Measurements from ENCODE around the gene TLN1. TPM values are rescaled to one million over a fixed set of nuclear protein-coding genes. Genes with fewer than 3 reads are reported as not detected.

TLN1 gene
- total and polyA plus RNA-seq, 10 donors, result 79.9 to 881 (median 469) TPM

GRCh38 chr9:35712762-35713400 lies 19.1 kb downstream of the TLN1 start:
- no peaks in the 10 kb centered on the region for H3K9me3 ChIP-seq
- WGBS, 5 donors, result 88 to 94% (median 91%) methylated on average over 11 of the region's 11 CpGs
- H3K36me3 ChIP-seq, result peaks cover 22 to 100% (median 100%) of the 10 kb centered on the region in 6 donors
- intact Hi-C loops (cut with DNase I; ENCODE audit: low total_unique reads), result no loop called here
- peaks cover 0 to 6% (median 0%) of the 10 kb centered on the region in 6 donors for H3K4me1 ChIP-seq
- H3K27ac ChIP-seq, result peak overlapping the region in 1 of 8 donors; percentile 24
- TF ChIP-seq POLR2A (IDR thresholded peaks at IDR 0.05), result no peak
- TF ChIP-seq POLR2AphosphoS5 (IDR thresholded peaks at IDR 0.05), result peak in 2 of 3 donors; percentile 6 to 54
- TF ChIP-seq CTCF (IDR thresholded peaks at IDR 0.05 in 8 of 11, conservative IDR thresholded peaks at IDR 0.05 in 3 of 11), result no peak
- H3K4me3 ChIP-seq, result no peak overlapping the region
- no peaks in the 10 kb centered on the region for H3K27me3 ChIP-seq (replicated peaks in 1 of 7)
- DNase-seq, result no peak

- peaks cover 0 to 6% (median 0%) of the 10 kb centered on the region in 6 donors for H3K4me1 ChIP-seq
- H3K36me3 ChIP-seq, result peaks cover 27 to 100% (median 100%) of the 10 kb centered on the region in 6 donors
- DNase-seq, result no peak
- TF ChIP-seq POLR2AphosphoS5 (IDR thresholded peaks at IDR 0.05) (peak in 1 of 3 donors; percentile 24), POLR2A (IDR thresholded peaks at IDR 0.05) (no peak)
- intact Hi-C loops (cut with DNase I; ENCODE audit: low total_unique reads), result no loop called here
- 82 to 93% (median 86%) methylated on average over 21 of the region's 21 CpGs for WGBS, 5 donors
- H3K27me3 ChIP-seq (replicated peaks in 1 of 7), result no peaks in the 10 kb centered on the region
- no peak overlapping the region for H3K4me3 ChIP-seq
- H3K9me3 ChIP-seq, result no peaks in the 10 kb centered on the region
- H3K27ac ChIP-seq, result peak overlapping the region in 1 of 8 donors; percentile 23
Measured at GRCh38 chr9:35711501-35712428, 20.2 kb downstream of the TLN1 start.

- Histone ChIP-seq H3K4me1 (peaks cover 0 to 9% (median 0%) of the 10 kb centered on the region in 6 donors), H3K4me3 (no peak overlapping the region), H3K9me3 (no peaks in the 10 kb centered on the region), H3K27ac (no peak overlapping the region), H3K27me3 (replicated peaks in 1 of 7) (no peaks in the 10 kb centered on the region), H3K36me3 (peaks cover 35 to 100% (median 100%) of the 10 kb centered on the region in 6 donors)
- 81 to 94% (median 88%) methylated on average over 7 of the region's 7 CpGs for WGBS, 5 donors
- TF ChIP-seq POLR2AphosphoS5 (IDR thresholded peaks at IDR 0.05) (peak in 1 of 3 donors; percentile 21), POLR2A (IDR thresholded peaks at IDR 0.05) (no peak)
- no peak for DNase-seq
- intact Hi-C loops (cut with DNase I; ENCODE audit: low total_unique reads), result no loop called here
Measured at GRCh38 chr9:35710818-35711500, 21.0 kb downstream of the TLN1 start.

GRCh38 chr9:35708146-35708545 lies 23.8 kb downstream of the TLN1 start:
- intact Hi-C loops (cut with DNase I; ENCODE audit: low total_unique reads), result no loop called here

More at GRCh38 chr9:35708146-35708545, 23.8 kb downstream of the TLN1 start:
- H3K27ac ChIP-seq, result no peak overlapping the region
- peaks cover 37 to 100% (median 100%) of the 10 kb centered on the region in 6 donors for H3K36me3 ChIP-seq
- WGBS, 5 donors, result 96 to 99% (median 97%) methylated on average over 4 of the region's 4 CpGs
- H3K27me3 ChIP-seq (replicated peaks in 1 of 7), result no peaks in the 10 kb centered on the region
- no peak for DNase-seq
- TF ChIP-seq CTCF (IDR thresholded peaks at IDR 0.05 in 8 of 11, conservative IDR thresholded peaks at IDR 0.05 in 3 of 11), result no peak
- no peak for TF ChIP-seq POLR2A (IDR thresholded peaks at IDR 0.05)
- TF ChIP-seq POLR2AphosphoS5 (IDR thresholded peaks at IDR 0.05), result no peak
- no peak overlapping the region for H3K4me3 ChIP-seq
- H3K4me1 ChIP-seq, result peaks cover 0 to 30% (median 11%) of the 10 kb centered on the region in 6 donors
- no peaks in the 10 kb centered on the region for H3K9me3 ChIP-seq

Measured in spleen (tissue), 11 donors.